HG03442 (cell line): ENCODE measurements around the gene CCL16.
"Not testable (repeated sequence)": the region's sequence is repeated elsewhere in the genome, so short reads cannot be mapped to it uniquely, and the experiment has no call there.

Experiments
- ATAC-seq: cut with Tn5 transposase; IDR thresholded peaks from one replicate; pipeline ENCODE4 v1.9.1; 2021; ENCODE audit warnings: mild to moderate bottlenecking, moderate library complexity; ENCODE audit not compliant: unreplicated experiment

The CCL16 gene, protein sequence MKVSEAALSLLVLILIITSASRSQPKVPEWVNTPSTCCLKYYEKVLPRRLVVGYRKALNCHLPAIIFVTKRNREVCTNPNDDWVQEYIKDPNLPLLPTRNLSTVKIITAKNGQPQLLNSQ

DNA sequence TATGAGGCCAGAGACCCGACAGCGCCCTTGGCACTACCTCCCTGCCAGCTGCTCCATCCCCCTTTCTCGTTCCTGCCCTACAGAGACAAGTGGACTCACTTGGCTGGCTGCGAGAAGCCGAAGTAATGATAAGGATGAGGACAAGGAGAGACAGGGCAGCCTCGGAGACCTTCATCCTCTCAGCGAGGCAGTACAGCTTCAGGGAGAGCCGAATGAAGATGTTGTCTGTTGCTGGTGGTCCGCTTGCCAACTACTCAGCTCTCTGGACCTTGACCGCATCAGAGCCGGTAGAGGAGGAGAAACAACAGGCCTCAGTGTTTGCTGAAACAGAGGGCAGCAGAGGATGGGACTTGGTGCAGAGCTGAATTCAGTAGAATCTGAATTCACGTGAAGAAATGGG, at the start of gene CCL16:
TSS of gene CCL16 (minus strand) at position 252 of the 400 bp plus-strand sequence. CDS start at position 175, 77 bp downstream.
- ATAC-seq = no peak

DNA sequence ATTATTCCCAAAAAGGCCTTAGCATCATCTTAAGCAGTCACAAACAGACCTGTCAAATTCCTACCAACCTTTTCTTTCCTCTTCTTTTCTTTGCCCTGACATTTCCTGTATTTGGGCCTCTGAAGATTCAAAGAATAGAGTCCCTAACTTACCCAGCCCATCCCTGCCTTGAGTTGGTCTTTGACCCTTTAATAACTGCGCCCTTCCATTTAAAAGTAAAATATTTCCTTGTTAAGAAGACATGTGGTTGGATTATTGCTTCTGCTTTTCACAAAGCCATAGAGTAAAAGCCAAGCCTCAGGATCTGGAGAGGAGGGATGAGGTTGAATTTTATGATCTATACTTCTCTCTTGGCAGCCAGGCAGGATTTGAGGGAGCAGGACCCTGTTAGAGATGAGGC, 49.7 kb upstream of the CCL16 start:
- no peak for ATAC-seq

DNA sequence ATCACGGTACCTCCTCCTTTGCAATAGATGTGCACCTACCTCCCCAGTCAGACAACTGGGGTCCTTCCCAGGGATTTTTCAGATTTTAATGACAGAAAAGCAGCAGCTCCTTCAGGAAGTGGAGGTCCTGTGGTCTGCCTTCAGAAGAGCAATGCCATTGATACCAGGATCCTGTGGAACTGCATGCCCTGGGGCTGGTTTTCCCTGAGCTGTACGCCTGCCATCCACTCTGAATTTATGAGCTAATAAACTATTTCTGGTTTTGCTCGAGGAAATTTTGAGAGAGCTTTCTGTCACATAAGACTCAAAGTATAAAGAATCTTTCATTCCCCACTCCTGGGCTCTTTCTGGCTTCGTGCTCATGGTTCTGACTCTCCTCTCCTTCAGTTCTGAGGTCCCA, 46.5 kb upstream of the CCL16 start:
- ATAC-seq = no peak

DNA sequence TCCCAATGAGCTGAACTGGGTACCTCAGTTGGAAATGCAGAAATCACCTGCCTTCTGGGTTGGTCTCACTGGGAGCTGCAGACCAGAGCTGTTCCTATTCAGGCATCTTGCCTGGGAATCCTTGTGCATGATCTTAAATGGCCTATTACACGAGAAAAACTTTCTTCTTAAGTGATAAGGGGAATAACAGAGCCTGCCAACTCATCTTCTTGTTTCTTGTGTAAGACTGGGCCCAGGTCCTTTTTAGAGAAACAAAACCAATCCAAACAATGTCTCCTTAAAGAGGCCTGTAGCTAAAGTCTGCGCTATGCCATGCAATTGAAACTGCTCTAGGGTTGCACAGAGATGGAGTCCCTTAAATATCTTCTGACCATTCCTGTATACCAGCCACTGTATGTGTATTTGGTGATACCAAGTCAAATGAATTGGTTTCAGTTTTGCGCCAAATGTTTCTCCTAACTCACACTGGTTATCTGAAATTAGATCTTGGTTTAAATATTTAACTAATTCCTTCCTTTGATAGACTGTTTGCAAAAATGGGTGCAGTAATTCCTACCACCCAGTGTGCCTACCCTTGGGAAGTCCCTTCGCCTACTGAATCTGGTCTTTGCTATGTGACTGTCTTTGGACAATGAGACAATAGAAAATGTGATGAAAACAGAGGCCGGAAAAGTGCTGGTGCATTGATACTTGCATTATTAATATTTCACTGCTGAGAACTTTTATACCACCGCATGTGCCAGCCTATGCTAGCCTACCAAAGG, 43.0 kb upstream of the CCL16 start:
- no peak for ATAC-seq

DNA sequence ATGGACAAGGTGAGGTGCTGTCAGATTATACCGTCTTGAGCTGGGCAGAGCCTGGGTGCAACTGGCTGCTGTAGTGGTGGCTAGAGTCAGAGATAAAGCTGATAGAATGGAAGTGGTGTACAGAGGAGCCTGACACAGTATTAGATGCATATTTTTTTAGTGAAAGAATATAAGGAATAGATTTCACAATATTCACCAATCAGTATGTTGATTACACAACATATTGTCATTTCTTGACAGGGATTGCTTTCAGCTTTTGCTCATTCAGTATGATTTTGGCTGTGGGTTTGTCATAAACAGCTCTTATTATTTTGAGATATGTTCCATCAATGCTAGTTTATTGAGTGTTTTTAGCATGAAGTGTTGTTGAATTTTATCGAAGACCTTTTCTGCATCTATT, 38.1 kb upstream of the CCL16 start:
- no peak for ATAC-seq

DNA sequence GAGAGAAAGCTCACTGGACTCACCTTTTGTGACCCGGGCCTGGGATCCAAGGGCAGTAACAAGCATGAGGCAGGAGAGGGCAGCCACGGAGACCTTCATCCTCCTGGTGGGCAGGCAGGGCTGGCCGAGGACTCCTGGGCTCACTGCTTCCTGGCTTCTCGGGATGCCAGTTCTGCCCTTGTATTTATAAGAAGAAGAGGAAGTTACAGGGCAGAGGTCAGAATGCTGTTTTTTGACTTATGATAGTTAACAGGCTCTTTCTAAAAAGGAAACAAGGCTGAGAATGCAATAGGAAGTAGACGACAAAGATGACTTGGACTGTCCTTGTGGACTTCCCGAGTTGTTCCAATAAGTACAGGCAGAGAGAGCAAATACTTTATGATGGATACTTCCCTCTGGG, 36.5 kb upstream of the CCL16 start, which contains the start of gene CCL23:
TSS of gene CCL23 (minus strand) at position 174 of the 400 bp plus-strand sequence. CDS start at position 99, 75 bp downstream.
- ATAC-seq = no peak

DNA sequence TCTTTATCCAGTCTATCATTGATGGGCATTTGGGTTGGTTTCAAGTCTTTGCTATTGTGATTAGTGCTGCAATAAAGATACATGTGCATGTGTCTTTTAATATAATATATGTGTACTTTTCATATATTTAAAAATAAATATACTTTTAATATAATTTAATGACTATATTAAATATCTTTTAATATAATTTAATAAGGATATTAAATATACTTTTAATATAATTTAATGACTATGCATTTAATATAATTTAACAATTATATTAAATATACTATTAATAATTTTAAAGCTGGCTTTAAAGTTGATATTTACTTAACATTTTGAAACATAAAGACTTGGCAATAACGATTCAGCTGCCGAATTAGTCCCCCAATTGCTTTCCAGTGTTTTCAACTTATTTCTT, 35.3 kb upstream of the CCL16 start:
- ATAC-seq = no peak

DNA sequence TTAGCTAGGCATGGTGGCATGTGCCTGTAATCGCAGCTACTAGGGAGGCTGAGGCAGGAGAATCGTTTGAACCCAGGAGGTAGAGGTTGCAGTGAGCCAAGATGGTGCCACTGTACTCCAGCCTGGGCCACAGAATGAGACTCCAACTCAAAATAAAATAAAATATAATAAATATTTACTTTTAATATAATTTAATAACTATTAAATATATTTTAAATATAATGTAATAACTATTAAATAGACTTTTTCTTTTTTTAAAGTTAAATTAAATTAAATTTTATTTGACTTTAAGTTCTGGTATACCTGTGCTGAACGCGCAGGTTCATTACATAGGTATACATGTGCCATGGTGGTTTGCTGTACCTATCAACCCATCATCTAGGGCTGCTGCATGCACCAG, 34.6 kb upstream of the CCL16 start:
- not testable (repeated sequence) for ATAC-seq

DNA sequence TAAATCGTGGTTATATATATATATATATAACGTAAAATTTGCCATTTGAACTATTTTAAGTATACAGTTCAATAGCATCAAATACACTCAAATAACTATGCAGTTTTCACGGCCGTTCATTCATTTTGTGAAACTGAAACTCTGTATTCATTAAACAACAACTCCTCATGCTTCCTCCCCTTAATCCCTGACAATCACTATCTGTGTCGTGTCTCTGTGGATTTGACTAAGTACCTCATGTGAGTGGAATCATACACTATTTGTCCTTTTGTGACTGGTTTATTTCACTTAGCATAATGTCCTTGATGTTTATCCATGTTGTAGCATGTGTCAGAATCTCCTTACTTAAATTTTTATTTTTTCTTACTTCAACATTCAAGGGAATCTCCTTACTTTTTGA, 33.6 kb upstream of the CCL16 start:
- ATAC-seq = no peak

DNA sequence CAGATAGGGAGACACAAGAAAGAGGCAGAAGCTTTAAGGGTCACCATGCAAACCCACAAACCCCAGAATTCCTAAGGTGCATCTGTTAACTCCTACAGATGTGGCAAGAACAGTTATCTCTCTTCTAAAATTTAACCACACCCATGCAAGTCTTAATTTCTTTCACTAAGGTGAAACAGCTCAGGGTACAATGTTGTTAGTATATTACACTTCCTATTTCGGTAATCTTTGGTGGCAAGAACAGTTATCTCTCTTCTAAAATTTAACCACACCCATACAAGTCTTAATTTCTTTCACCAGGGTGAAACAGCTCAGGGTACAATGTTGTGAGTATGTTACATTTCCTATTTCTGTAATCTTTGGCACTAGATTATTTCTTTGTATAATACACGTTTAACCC, 29.9 kb upstream of the CCL16 start:
- no peak for ATAC-seq

DNA sequence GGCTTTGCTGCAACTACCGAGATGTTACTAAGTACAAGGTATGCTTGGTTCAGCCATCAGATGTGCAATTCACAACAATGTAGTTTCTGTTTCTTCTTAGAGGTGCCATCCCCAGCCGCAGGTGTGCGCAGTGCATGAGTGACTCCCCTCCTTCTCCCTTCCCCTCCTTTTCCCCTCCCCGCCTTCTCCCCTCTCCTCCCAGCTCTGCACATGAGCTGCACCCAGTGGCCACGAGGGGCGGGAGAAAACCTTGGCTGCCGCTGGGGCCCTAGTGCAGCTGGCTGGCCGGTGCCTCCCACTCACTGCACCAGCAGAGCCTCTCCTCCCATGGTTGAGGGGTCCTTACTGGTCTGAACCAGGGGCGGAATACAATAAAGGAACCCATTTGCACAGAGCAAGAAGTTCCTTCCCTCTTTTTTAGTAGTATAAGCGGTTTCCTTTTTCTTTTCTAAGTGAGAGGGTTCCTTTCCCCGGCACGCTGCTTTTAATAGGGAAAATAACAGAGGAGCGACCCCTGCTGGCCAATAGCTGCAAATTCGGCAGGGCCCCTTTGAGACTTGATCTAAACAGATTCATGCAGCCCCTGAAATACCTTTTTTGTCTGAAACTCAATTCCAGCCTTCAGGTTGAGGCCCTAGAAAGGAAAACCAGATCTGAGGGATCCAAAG, 27.8 kb upstream of the CCL16 start:
- no peak for ATAC-seq

DNA sequence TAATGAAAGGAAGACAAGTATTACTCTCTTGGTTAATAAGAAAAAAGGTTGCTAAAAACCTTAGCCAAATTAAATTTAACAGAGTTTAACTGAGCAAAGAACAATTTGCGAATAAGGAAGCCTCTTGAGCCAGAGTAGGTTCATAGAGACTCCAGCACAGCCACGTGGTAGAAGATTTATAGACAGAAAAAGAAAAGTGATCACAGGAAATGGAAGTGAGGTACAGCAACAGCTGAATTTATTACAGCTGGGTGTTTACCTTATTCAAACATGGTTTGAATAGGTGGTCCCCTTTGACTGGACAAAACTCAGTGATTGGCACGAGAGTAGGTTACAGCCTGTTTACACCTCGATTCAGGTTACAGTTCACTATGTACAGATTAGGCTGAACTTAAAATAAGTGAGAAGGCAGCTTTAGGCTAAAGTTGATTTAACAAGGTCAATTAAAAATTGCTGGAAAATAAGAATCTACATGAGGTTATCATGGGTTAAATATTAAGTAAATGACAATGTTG, 23.4 kb upstream of the CCL16 start:
- no peak for ATAC-seq

DNA sequence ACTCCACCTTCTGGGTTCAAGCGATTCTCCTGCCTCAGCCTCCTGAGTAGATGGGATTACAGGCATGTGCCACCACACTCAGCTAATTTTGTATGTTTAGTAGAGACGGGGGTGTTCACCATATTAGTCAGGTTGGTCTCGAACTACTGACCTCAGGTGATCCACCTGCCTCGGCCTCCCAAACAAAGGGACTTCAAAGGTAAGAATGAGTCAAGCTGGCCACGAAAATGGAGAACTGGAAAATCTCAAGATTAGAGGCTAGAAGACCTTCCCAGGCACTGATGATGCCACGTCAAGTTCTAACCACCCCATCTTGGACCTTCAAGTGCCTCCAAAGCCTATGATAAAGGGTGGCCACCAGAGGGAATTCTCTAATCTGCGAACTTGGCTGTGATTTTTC, 21.3 kb upstream of the CCL16 start:
- ATAC-seq = no peak

DNA sequence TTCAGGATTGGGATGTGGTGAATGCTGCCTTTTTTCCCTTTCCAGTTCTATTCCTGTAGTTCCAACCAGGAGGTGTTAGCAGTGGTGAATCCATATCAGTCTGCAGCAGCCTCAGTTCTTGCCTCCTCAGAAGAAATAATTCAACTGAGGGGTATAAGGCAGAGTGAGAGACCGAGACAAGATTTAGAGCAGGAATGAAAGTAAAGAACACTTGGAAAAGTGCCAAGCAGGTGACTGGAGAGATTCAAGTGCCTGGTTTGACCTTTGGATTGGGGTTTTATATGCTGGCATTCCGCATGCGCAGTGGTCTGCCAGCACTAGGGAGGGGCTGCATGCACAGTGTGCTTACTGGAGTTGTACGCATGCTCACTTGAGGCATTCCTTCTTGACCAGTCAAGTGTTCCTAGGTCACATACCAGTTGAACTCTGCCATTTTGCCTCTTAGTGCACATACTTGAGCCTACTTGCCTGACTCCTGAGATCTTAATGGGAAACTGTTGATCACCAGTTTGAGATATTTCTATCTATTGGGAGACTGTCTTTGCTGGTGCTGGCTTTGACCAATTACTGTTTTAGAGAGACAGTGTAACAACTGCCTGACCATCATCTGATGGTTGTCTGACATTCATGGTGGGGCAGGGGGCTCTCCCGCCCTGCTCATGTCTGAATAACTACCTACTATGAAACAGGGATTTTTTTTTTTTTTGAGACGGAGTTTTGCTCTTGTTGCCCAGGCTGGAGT, 20.7 kb upstream of the CCL16 start:
- ATAC-seq = no peak

DNA sequence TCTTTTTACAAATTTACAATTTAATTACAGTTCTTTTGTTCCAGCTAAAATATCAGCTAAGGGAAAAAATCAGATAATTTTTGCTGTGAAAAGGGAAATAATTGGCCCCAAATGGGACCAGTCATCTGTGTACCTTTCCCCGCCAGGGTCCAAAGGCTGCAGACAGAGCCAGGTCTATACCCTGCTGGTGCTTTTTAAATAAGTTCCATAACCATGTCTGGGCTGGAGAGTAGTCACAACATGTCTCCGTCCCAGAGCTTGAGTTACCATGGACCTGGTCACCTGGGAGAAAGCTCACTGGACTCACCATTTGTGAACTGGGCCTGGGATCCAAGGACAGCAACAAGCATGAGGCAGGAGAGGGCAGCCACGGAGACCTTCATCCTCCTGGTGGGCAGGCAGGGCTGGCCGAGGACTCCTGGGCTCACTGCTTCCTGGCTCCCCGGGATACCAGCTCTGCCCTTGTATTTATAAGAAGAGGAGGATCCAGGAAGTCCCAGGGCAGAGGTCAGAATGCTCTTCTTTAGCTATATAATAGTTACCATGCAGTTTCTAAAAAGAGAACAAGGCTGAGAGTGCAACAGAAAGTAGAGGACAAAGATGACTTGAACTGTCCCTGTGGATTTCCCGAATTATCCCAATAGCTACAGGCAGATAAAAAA, 19.9 kb upstream of the CCL16 start, which contains the start of gene CCL15:
TSS of gene CCL15 (minus strand) at position 444 of the 662 bp plus-strand sequence. CDS start at position 383, 61 bp downstream.
- ATAC-seq = no peak

DNA sequence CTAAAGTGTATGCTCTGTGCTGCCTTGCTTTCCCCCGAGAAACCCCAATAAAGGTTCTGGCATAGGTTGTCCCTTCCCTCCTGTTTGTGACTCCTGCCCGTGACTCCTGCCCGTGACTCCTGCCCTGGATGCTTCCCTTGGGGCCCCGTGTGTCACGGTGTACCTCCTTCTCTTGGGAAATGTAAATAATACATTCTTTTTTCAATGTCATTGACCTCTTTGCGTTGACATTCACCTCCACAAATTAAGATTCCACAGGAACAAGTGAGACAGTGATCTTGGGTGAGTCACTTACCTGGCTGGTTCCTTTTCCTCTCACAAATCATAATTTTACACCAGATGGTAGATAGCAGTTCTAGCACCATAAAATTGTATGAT, 19.4 kb upstream of the CCL16 start:
- no peak for ATAC-seq

DNA sequence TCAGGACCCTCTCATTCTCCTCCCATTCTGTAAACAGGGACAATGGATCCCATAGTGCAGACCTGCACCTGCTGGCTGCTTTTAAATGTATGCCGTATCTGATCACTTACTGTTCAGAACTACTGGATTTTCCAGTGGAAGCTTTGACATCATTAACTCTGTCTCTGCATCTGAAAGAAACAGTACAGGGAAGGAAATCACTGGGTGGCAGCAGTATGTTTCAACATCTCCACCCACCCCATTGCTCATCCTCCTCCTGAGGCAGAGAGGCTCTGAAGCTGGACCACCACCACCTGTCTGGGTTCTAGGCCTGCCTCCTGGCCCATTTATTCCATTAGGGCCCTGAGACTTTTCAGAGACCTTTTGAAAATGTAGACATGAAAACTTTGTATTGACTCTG, 17.5 kb upstream of the CCL16 start:
- ATAC-seq = no peak

DNA sequence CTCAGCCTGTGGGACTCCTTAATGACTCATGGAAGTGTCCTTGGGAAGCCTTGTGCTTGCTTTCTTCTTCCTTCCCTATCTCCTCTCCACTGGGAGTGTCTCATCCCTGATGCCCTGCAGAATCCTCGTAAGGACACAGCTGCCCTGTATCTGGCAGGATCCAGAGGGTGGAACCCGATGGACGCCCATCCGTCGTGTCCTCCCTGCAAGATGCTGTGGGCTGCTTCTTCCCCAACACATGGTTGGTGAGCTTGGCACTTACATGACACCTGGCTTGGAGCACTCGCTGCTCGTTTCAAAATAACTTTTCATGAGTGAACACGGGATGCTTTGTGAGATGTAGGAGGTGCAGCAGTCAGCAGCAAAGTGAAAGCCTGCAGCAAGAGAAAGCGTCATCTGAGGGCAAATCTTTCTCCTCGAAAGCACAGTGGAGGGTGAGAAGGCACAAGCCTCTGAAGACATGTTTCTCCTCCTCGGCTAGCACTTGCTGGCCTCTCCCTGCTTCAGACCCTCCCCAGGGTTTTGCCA, 16.8 kb upstream of the CCL16 start:
- no peak for ATAC-seq

DNA sequence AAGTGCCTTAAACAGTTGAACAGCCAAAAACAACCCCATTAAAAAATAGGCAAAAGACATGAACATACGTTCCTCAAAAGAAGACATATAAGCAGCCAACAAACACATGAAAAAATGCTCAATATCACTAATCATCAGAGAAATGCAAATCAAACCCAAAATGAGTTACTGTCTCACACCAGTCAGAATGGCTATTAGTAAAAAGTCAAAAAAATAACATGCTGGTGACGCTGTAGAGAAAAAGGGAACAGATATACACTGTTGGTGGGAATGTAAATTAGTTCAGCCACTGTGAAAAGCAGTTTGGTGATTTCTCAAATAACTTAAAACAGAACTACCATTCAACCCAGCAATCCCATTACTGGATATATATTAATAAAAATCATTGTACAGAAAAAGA, 14.0 kb upstream of the CCL16 start:
- ATAC-seq = not testable (repeated sequence)

DNA sequence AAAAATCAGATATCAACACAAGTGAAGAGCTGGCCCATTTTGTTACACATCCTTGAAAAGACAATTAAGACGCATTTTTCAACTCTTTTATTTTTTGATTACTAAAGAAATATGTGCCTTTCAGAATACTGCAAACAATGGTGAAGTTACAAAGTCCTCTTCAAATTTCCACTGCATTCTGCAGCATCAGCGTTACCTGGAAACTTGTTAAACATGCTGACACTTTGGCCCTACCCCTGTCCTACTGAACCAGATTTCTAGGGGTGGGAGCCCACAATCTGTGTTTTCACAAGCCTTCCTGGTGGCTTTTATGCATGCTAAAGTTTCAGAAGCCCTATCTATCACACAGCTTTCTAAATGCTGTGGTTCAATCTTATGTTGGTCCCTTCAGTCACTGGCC, 9.8 kb upstream of the CCL16 start:
- ATAC-seq = no peak
